Left ventricle myocardium inferior (tissue), 1 donor: ENCODE data around the gene TBX15. TPM values are rescaled to one million over a fixed set of nuclear protein-coding genes. Genes with fewer than 3 reads are reported as not detected.

ENCODE experiments used
- DNase-seq: peaks from one replicate; pipeline ENCODE4 v3.0.0-alpha.2; 2020
- H3K27ac ChIP-seq: fragments of 200-600 bp; replicated peaks from 2 replicates; pipeline ENCODE4 v1.8.0; 2021
- H3K27me3 ChIP-seq: fragments of 200-600 bp; 2 replicates; pipeline ENCODE4 v1.8.0; 2021; ENCODE audit warnings: low read depth
- H3K36me3 ChIP-seq: fragments of 200-600 bp; 2 replicates; pipeline ENCODE4 v1.8.0; 2021
- H3K4me1 ChIP-seq: fragments of 200-600 bp; 2 replicates; pipeline ENCODE4 v1.8.0; 2021
- H3K4me3 ChIP-seq: fragments of 200-600 bp; 2 replicates; pipeline ENCODE4 v1.8.0; 2021; ENCODE audit warnings: mild to moderate bottlenecking, moderate library complexity
- H3K9me3 ChIP-seq: fragments of 200-600 bp; replicated peaks from 2 replicates; pipeline ENCODE4 v1.8.0; 2021
- intact Hi-C: fragments of 100-400 bp; cut with micrococcal nuclease; formaldehyde crosslinking; loops from one replicate; pipeline ENCODE4 v1.11.0; 2022
- total RNA-seq: library from RNA; stranded (reverse); fragmentation: NEBNext Ultra II Directional; extraction: Animal tissue kit (Norgen Biotek cat#: 25700); gene quantifications from one replicate; pipeline ENCODE4 v1.2.1, GENCODE V29; 2021
- TF ChIP-seq, protein P1 (sequence below): fragments of 200-600 bp; IDR thresholded peaks from 2 replicates; pipeline ENCODE4 v1.8.0; 2021; ENCODE audit warnings: antibody characterized with exemption, mild to moderate bottlenecking, borderline replicate concordance
- donor health status: DM: no; HTN: yes; CAD: no; lungs with severe emphysema.

Gene TBX15
- total RNA-seq, 1 donor from 2014 or later, result 0.63 TPM

DNA sequence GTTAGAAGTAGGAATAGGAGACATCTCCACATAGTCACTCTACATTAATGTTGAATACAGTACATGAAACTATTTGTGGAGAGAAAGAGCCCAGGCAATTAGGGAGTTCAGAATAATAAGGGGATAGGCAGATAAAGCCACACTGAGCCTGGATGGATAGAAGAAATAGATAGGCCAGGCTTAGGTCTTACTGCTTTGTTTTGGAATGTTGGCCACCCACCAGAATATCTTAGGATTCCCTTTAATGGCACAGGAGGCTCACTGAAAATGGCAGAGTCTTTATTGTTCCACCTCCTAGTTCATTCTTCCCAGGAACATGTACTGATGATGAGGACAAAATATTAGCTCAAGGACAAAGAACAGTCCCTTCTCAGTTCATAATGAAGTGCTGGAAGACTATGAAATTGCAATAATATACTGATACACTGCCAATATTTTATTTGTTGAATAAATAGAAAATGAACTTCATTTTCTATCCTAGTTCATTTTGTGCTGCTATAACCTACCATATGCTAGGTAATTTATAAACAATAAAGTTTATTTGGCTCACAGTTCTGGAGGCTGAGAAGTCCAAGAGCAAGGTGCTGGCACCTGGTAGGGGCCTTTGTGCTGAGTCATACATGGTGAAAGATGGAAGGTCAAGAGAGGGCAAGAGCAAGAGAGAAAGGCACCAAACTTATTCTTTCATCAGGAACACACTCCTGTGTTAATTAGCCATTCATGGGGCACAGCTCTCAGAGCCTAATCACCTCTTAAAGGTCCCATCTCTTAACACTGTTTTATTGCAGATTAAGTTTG, 87.3 kb downstream of the TBX15 start:
- H3K27ac ChIP-seq, result no peak overlapping the region
- no peak for DNase-seq
- TF ChIP-seq, protein P1, sequence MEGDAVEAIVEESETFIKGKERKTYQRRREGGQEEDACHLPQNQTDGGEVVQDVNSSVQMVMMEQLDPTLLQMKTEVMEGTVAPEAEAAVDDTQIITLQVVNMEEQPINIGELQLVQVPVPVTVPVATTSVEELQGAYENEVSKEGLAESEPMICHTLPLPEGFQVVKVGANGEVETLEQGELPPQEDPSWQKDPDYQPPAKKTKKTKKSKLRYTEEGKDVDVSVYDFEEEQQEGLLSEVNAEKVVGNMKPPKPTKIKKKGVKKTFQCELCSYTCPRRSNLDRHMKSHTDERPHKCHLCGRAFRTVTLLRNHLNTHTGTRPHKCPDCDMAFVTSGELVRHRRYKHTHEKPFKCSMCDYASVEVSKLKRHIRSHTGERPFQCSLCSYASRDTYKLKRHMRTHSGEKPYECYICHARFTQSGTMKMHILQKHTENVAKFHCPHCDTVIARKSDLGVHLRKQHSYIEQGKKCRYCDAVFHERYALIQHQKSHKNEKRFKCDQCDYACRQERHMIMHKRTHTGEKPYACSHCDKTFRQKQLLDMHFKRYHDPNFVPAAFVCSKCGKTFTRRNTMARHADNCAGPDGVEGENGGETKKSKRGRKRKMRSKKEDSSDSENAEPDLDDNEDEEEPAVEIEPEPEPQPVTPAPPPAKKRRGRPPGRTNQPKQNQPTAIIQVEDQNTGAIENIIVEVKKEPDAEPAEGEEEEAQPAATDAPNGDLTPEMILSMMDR, result no peak
- no peaks in the 10 kb centered on the region for H3K4me1 ChIP-seq
- intact Hi-C loops, result no loop called here
- no peaks in the 10 kb centered on the region for H3K9me3 ChIP-seq
- H3K27me3 ChIP-seq, result no peaks in the 10 kb centered on the region
- H3K4me3 ChIP-seq, result no peak overlapping the region
- no peaks in the 10 kb centered on the region for H3K36me3 ChIP-seq

DNA sequence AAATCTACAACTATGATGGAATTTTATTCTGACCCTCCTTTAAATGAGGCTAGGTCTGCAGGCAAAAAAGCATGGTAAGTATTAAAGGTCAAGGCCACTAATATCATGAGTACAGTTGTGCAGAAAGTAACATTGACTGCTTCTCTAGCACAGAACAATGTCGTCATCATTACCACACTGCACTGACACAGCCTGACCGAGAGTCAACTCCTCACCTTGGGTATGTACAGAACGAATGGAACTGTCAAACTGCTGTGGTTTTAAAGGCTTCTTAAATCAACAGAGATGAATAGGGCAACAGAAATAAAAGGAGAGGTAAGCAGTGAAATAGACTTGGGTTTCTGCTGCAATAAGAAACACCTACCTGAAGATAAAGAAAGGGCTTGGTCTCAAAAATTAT, 88.8 kb downstream of the TBX15 start:
- Histone ChIP-seq H3K4me1 (no peaks in the 10 kb centered on the region), H3K27me3 (no peaks in the 10 kb centered on the region), H3K4me3 (no peak overlapping the region), H3K36me3 (no peaks in the 10 kb centered on the region), H3K9me3 (no peaks in the 10 kb centered on the region), H3K27ac (no peak overlapping the region)
- no peak for DNase-seq
- intact Hi-C loops, result no loop called here
- TF ChIP-seq, protein P1, result no peak

DNA sequence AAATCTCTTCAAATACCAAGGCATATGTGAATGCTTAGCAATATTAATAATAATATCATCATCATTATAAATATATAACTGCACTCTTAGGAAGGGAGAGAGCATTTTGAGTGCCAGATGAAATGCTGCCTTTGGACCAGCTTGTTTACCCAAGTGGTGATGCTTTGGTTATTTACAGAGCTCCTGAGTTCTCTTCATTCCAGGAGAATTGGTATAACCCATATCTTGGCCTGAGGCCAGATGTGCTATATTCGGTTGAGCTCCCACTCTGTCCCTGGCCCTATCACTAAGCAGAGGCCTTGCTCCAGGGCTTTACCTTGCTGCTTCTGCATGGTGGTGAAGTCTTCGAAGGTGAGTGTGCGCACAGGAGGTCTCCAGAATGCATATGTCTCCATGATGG, 89.4 kb downstream of the TBX15 start:
- Histone ChIP-seq H3K36me3 (no peaks in the 10 kb centered on the region), H3K27me3 (no peaks in the 10 kb centered on the region), H3K27ac (no peak overlapping the region), H3K4me1 (no peaks in the 10 kb centered on the region), H3K4me3 (no peak overlapping the region), H3K9me3 (no peaks in the 10 kb centered on the region)
- TF ChIP-seq, protein P1, result no peak
- intact Hi-C loops, result no loop called here
- DNase-seq, result no peak

DNA sequence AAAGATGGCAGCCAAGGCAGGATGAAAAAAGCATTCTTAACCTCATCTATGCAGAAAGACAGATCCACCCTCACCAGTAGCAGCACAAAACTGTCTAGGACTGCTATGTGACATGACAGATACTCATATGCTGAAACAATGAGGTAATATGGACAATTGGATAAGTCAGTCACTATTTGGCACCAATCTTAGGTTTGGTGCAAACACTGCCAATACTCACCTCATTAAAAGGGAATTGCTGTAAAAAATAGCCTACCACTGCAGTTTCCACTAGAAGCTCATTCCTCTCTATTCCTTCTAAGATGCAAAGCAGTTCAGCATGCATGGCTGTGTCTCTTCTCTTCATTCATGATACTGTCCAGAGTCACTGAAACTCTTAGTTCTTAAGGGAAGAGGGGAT, 91.7 kb downstream of the TBX15 start:
- TF ChIP-seq, protein P1, result no peak
- no peaks in the 10 kb centered on the region for H3K4me1 ChIP-seq
- no peak for DNase-seq
- no peaks in the 10 kb centered on the region for H3K27me3 ChIP-seq
- no peaks in the 10 kb centered on the region for H3K9me3 ChIP-seq
- intact Hi-C loops, result no loop called here
- H3K27ac ChIP-seq, result no peak overlapping the region
- no peaks in the 10 kb centered on the region for H3K36me3 ChIP-seq
- no peak overlapping the region for H3K4me3 ChIP-seq

DNA sequence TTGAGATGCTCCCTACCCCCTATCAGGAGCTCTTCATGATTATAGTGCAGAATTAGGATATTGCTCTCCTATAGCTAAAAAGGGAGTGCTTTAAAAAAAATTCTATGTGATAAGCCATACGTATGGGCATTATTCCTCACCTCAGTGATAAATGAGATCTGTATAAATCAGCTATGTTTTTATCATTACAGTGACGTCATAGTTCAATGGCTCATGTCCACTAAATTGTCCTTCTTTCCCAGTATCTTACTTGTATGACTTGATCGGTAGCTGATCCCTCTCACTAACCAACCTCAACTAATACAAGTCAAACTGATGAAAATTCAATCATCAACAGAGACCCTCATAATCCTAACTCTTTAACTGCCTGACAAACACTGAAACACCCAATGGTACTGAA, 93.3 kb downstream of the TBX15 start:
- Histone ChIP-seq H3K36me3 (no peaks in the 10 kb centered on the region), H3K27me3 (no peaks in the 10 kb centered on the region), H3K27ac (no peak overlapping the region), H3K4me1 (no peaks in the 10 kb centered on the region), H3K4me3 (no peak overlapping the region), H3K9me3 (no peaks in the 10 kb centered on the region)
- no peak for DNase-seq
- TF ChIP-seq, protein P1, result no peak
- intact Hi-C loops, result no loop called here
